ENCODE results near the gene MRTFB. TPM values are rescaled to one million over a fixed set of nuclear protein-coding genes. Genes with fewer than 3 reads are reported as not detected.
A peak's percentile ranks its signal among the peaks of the same experiment; 100 is the strongest.

The MRTFB gene
- total RNA-seq, 1 donor from 2014 or later: 20.9 TPM

- intact Hi-C loops (cut with micrococcal nuclease): no loop called here
- no peak overlapping the region for H3K4me3 Mint-ChIP-seq
- H3K27me3 Mint-ChIP-seq: peaks cover 2% of the 10 kb centered on the region
- H3K9me3 Mint-ChIP-seq: no peaks in the 10 kb centered on the region
- ChIA-PET CTCF (no interaction called here), POLR2A (no interaction called here)
- TF ChIP-seq CTCF (IDR thresholded peaks at IDR 0.05): no peak
- no peaks in the 10 kb centered on the region for H3K4me1 Mint-ChIP-seq
- no peak overlapping the region for H3K27ac Mint-ChIP-seq
- ATAC-seq (ENCODE audit: low read depth) (no peak), DNase-seq (no peak)
- no peaks in the 10 kb centered on the region for H3K36me3 Mint-ChIP-seq (ENCODE audit: low read depth)
These were observed 8.9 kb upstream of the MRTFB start for GRCh38 chr16:14062261-14062660.

- H3K4me1 Mint-ChIP-seq: no peaks in the 10 kb centered on the region
- no peaks in the 10 kb centered on the region for H3K9me3 Mint-ChIP-seq
- no peak for ATAC-seq (ENCODE audit: low read depth)
- H3K36me3 Mint-ChIP-seq (ENCODE audit: low read depth): no peaks in the 10 kb centered on the region
- no peak for TF ChIP-seq CTCF (IDR thresholded peaks at IDR 0.05)
- H3K27me3 Mint-ChIP-seq: no peaks in the 10 kb centered on the region
- ChIA-PET CTCF (no interaction called here), POLR2A (no interaction called here)
- DNase-seq: no peak
- intact Hi-C loops (cut with micrococcal nuclease): no loop called here
- H3K27ac Mint-ChIP-seq: no peak overlapping the region
- H3K4me3 Mint-ChIP-seq: no peak overlapping the region
These were observed 7.2 kb upstream of the MRTFB start for GRCh38 chr16:14063618-14064581.

- Mint-ChIP-seq H3K27me3 (no peaks in the 10 kb centered on the region), H3K36me3 (ENCODE audit: low read depth) (peaks cover 2% of the 10 kb centered on the region), H3K4me3 (peak overlapping the region; percentile 54), H3K9me3 (no peaks in the 10 kb centered on the region), H3K27ac (no peak overlapping the region), H3K4me1 (peaks cover 6% of the 10 kb centered on the region)
- intact Hi-C loops (cut with micrococcal nuclease): loop anchor here (2.0 to 10.0 kb wide), 2 partner anchors 115 to 151 kb away; no protein-coding TSS in a partner anchor
- DNase-seq: no peak
- POLR2A ChIA-PET: no interaction called here
- no peak for TF ChIP-seq CTCF (IDR thresholded peaks at IDR 0.05)
- CTCF ChIA-PET: interaction anchor here (1.4 kb wide), 1 partner anchor 146 kb away, joined by 3 read pairs; no protein-coding TSS in a partner anchor
- ATAC-seq (ENCODE audit: low read depth): no peak
These were observed 1.3 kb upstream of the MRTFB start for GRCh38 chr16:14069818-14070217.

- intact Hi-C loops (cut with micrococcal nuclease): loop anchor here (2.0 to 10.0 kb wide), 2 partner anchors 116 to 152 kb away; no protein-coding TSS in a partner anchor
- POLR2A ChIA-PET: no interaction called here
- Mint-ChIP-seq H3K4me1 (peaks cover 6% of the 10 kb centered on the region), H3K36me3 (ENCODE audit: low read depth) (peaks cover 2% of the 10 kb centered on the region), H3K27ac (peak overlapping the region; percentile 73), H3K4me3 (peak overlapping the region; percentile 92), H3K9me3 (no peaks in the 10 kb centered on the region), H3K27me3 (no peaks in the 10 kb centered on the region)
- CTCF ChIA-PET: interaction anchor here (1.4 kb wide), 1 partner anchor 147 kb away, joined by 3 read pairs; no protein-coding TSS in a partner anchor
- DNase-seq (no peak), ATAC-seq (ENCODE audit: low read depth) (no peak)
- no peak for TF ChIP-seq CTCF (IDR thresholded peaks at IDR 0.05)
These were observed 603 bp upstream of the MRTFB start for GRCh38 chr16:14070555-14070876.

- H3K4me1 Mint-ChIP-seq: peaks cover 6% of the 10 kb centered on the region
- peaks cover 2% of the 10 kb centered on the region for H3K36me3 Mint-ChIP-seq (ENCODE audit: low read depth)
- no peaks in the 10 kb centered on the region for H3K27me3 Mint-ChIP-seq
- peak; percentile 38 for ATAC-seq (ENCODE audit: low read depth)
- no peak for TF ChIP-seq CTCF (IDR thresholded peaks at IDR 0.05)
- POLR2A ChIA-PET: interaction anchor here (1.3 kb wide), 1 partner anchor 152 kb away, joined by 5 read pairs; the partner anchor contains the start of gene ERCC4
- no peak overlapping the region for H3K27ac Mint-ChIP-seq
- DNase-seq: no peak
- CTCF ChIA-PET: no interaction called here
- intact Hi-C loops (cut with micrococcal nuclease): loop anchor here (2.0 to 10.0 kb wide), 2 partner anchors 117 to 153 kb away; no protein-coding TSS in a partner anchor
- H3K4me3 Mint-ChIP-seq: peak overlapping the region; percentile 82
- no peaks in the 10 kb centered on the region for H3K9me3 Mint-ChIP-seq
These were observed 605 bp downstream of the MRTFB start for GRCh38 chr16:14071576-14072271.

Data from activated B cell treated with CpG ODN at 0.5 μM for 24 hours (primary cell).